ENCODE data around the gene SLC4A9. TPM values are rescaled to one million over a fixed set of nuclear protein-coding genes. Genes with fewer than 3 reads are reported as not detected.

The SLC4A9 gene
- total RNA-seq, 2 experiments from 2014 or later = not detected

- Mint-ChIP-seq H3K36me3 (no peaks in the 10 kb centered on the region), H3K27me3 (peaks cover 7% of the 10 kb centered on the region), H3K27ac (no peak overlapping the region), H3K9me3 (no peaks in the 10 kb centered on the region), H3K4me3 (peak overlapping the region; percentile 72), H3K4me1 (peaks cover 5% of the 10 kb centered on the region)
- peak; percentile 85 for DNase-seq
Observed at GRCh38 chr5:140362875-140363630, 3.1 kb downstream of the SLC4A9 start.

DNA sequence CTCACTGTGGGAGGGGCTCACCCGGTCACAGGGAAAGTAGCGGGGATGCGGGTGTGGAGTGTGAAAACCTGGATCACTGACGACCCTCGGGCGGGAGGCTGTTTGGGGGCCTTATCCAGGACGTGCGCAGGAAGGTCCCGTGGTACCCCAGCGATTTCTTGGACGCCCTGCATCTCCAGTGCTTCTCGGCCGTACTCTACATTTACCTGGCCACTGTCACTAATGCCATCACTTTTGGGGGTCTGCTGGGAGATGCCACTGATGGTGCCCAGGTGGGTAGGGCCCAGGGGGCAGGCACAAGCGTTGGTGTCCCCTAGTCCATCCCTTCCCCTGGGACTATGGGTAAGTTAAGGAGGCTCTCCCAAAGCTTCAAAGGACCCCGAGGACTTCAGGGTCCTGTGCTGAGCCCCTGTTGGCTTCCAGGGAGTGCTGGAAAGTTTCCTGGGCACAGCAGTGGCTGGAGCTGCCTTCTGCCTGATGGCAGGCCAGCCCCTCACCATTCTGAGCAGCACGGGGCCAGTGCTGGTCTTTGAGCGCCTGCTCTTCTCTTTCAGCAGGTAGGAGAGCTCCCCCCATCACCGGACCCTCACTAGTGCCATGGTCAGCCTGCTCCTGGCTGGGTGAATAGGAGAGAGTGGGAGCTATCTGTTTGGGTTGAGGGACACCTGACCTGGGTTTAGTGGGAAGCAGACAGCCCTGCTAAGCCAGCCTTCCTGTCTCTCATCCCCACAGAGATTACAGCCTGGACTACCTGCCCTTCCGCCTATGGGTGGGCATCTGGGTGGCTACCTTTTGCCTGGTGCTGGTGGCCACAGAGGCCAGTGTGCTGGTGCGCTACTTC lies 3.9 kb downstream of the SLC4A9 start:
- Mint-ChIP-seq H3K27ac (no peak overlapping the region), H3K4me3 (peak overlapping the region; percentile 72), H3K4me1 (peaks cover 5% of the 10 kb centered on the region), H3K27me3 (peaks cover 2% of the 10 kb centered on the region), H3K36me3 (no peaks in the 10 kb centered on the region), H3K9me3 (no peaks in the 10 kb centered on the region)
- DNase-seq = no peak

GRCh38 chr5:140364472-140364765 lies 4.4 kb downstream of the SLC4A9 start:
- Mint-ChIP-seq H3K4me3 (no peak overlapping the region), H3K27ac (no peak overlapping the region), H3K9me3 (no peaks in the 10 kb centered on the region), H3K27me3 (no peaks in the 10 kb centered on the region), H3K4me1 (peaks cover 5% of the 10 kb centered on the region), H3K36me3 (no peaks in the 10 kb centered on the region)
- DNase-seq = no peak

DNA sequence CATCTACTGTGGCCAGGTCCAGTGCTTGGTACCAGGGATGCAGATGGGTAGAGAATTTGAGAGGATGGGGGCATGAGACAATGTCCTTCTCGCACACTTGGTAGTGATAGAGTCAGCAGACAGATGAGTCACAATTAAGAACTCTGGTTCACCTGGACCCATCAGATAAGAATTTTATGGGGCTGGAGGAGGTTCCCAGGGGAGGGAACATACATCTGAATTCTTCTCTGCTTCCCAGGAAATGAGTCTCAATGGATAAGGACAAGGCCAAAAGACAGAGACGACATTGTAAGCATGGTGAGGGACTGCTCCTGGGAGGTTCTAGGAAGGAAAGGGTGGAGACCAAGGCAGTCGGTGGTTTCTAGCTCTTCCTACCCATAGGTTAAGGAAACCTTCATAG lies 5.3 kb downstream of the SLC4A9 start:
- Mint-ChIP-seq H3K27ac (no peak overlapping the region), H3K4me1 (peaks cover 5% of the 10 kb centered on the region), H3K36me3 (no peaks in the 10 kb centered on the region), H3K9me3 (no peaks in the 10 kb centered on the region), H3K4me3 (no peak overlapping the region), H3K27me3 (no peaks in the 10 kb centered on the region)
- DNase-seq = no peak

DNA sequence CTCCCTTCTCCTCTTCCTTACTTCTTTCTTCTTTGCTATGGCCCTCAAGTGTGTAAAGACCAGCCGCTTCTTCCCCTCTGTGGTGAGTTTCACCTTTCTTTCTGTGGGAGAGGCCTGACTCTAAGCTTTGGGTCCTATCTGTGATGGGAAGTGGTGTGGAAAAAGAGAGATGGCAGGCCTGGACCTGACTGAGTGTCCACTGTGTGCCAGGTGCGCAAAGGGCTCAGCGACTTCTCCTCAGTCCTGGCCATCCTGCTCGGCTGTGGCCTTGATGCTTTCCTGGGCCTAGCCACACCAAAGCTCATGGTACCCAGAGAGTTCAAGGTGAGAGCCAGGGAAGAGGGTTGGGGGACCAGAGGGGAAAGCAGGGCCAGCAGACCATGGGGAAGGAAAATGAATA lies 5.9 kb downstream of the SLC4A9 start:
- no peak for DNase-seq
- no peaks in the 10 kb centered on the region for H3K9me3 Mint-ChIP-seq
- no peak overlapping the region for H3K27ac Mint-ChIP-seq
- no peaks in the 10 kb centered on the region for H3K27me3 Mint-ChIP-seq
- no peak overlapping the region for H3K4me3 Mint-ChIP-seq
- H3K36me3 Mint-ChIP-seq = no peaks in the 10 kb centered on the region
- peaks cover 5% of the 10 kb centered on the region for H3K4me1 Mint-ChIP-seq

- Mint-ChIP-seq H3K9me3 (no peaks in the 10 kb centered on the region), H3K36me3 (no peaks in the 10 kb centered on the region), H3K27ac (no peak overlapping the region), H3K4me3 (no peak overlapping the region), H3K27me3 (no peaks in the 10 kb centered on the region), H3K4me1 (peaks cover 5% of the 10 kb centered on the region)
- no peak for DNase-seq
Observed at GRCh38 chr5:140366589-140367255, 6.7 kb downstream of the SLC4A9 start.

DNA sequence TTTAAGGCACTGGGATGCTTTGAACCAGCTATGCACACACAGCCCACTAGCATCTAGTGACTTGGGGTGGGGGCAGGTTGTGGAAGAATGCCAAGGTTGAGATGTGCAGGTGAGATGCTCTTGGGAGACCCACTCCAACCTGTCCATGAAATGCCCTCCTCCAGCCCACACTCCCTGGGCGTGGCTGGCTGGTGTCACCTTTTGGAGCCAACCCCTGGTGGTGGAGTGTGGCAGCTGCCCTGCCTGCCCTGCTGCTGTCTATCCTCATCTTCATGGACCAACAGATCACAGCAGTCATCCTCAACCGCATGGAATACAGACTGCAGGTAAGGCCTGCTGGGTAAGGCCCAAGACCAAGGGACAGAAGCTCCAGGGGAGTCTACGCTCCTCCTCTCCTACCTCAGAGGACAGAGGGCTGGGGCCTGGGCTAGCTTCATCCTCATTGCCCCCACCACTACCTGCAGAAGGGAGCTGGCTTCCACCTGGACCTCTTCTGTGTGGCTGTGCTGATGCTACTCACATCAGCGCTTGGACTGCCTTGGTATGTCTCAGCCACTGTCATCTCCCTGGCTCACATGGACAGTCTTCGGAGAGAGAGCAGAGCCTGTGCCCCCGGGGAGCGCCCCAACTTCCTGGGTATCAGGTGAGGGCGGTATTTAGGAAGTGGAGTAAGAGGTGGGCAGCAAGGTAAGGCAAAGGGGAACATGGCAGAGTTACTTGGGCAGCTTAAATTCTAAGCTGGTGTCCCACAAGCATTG lies 7.4 kb downstream of the SLC4A9 start:
- Mint-ChIP-seq H3K27me3 (no peaks in the 10 kb centered on the region), H3K36me3 (no peaks in the 10 kb centered on the region), H3K9me3 (no peaks in the 10 kb centered on the region), H3K27ac (no peak overlapping the region), H3K4me3 (no peak overlapping the region), H3K4me1 (peaks cover 5% of the 10 kb centered on the region)
- DNase-seq = no peak

DNA sequence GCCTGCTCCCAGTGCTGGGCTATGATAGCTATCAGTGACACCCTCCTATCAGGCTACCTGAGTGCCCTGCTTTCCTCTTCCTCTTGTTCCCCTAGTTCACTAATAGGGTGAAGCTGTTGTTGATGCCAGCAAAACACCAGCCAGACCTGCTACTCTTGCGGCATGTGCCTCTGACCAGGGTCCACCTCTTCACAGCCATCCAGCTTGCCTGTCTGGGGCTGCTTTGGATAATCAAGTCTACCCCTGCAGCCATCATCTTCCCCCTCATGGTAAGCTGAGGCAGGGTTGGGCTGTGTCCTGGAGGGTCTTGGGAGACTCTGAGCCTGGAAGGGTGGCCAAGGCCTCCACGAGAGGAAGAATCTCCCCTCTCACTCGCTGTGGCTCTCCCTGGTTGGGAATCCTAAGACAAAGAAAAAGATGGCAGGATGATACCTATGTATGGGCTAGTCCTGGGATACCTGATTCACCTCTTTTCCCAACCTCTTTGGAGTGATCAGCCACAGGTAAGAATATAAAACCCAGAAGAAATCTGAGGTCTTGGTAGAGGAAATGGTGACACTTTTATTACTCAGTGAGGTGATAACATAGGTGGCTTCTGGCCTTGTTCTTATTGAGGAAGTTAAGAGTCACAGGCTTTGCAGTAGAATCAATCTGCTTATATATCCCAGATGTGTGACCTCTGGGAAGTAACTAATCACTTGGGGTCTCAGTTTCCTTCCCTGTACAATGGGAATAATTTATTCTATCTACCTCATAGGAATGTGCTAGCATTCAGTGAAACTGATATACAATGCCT lies 11.6 kb downstream of the SLC4A9 start:
- H3K27me3 Mint-ChIP-seq = no peaks in the 10 kb centered on the region
- H3K36me3 Mint-ChIP-seq = no peaks in the 10 kb centered on the region
- no peak overlapping the region for H3K4me3 Mint-ChIP-seq
- no peak overlapping the region for H3K27ac Mint-ChIP-seq
- H3K4me1 Mint-ChIP-seq = peaks cover 5% of the 10 kb centered on the region
- no peaks in the 10 kb centered on the region for H3K9me3 Mint-ChIP-seq
- no peak for DNase-seq

DNA sequence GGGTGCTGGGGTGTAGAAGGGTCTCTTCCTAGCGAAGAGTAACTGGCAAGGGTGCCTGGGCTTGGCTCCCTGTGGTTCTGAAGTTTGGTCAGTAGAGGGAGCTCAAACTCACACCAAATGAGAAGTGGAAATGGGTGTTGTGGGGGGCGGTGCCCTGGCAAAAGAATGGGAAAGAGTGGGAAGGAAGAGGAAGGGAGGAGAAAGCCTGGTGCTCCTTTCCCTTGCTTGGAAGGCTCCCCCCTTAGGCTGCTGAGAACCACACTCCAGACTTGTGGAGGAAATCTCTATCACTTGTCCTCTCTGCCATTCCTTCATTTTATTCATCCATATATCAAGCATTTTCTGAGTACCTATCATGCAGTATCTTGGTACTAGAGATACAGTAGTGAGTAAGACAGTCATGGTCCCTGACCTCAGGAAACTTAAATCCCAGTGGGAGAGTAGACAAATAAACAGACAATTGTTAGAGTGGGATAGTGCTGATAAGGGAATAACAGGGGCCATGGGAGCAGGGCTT lies 13.0 kb downstream of the SLC4A9 start:
- H3K27ac Mint-ChIP-seq = no peak overlapping the region
- DNase-seq = peak; percentile 27
- H3K36me3 Mint-ChIP-seq = no peaks in the 10 kb centered on the region
- H3K4me3 Mint-ChIP-seq = no peak overlapping the region
- peaks cover 5% of the 10 kb centered on the region for H3K4me1 Mint-ChIP-seq
- no peaks in the 10 kb centered on the region for H3K27me3 Mint-ChIP-seq
- no peaks in the 10 kb centered on the region for H3K9me3 Mint-ChIP-seq

- no peak overlapping the region for H3K4me3 Mint-ChIP-seq
- H3K27ac Mint-ChIP-seq = no peak overlapping the region
- DNase-seq = no peak
- no peaks in the 10 kb centered on the region for H3K27me3 Mint-ChIP-seq
- no peaks in the 10 kb centered on the region for H3K36me3 Mint-ChIP-seq
- H3K9me3 Mint-ChIP-seq = no peaks in the 10 kb centered on the region
- H3K4me1 Mint-ChIP-seq = peaks cover 7% of the 10 kb centered on the region
Observed at GRCh38 chr5:140381351-140381750, 21.4 kb downstream of the SLC4A9 start.

DNA sequence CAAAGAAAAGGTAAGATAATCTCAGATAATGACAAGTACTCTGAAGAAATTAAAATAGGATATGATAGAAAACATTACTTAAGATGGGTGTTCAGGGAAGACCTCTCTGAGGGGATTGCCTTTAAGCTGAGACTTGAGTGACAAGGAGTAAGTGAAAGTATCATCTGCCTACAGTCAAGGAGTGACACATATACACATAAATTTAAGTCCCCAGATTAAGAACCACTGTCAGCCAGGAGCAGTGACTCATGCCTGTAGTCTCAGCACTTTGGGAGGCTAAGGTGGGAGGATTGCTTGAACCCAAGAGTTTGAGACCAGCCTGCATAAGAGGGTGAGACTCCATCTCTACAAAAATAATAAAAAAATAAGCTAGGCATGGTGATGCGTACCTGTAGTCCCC lies 22.0 kb downstream of the SLC4A9 start:
- Mint-ChIP-seq H3K27ac (no peak overlapping the region), H3K36me3 (no peaks in the 10 kb centered on the region), H3K9me3 (no peaks in the 10 kb centered on the region), H3K4me3 (no peak overlapping the region), H3K27me3 (no peaks in the 10 kb centered on the region), H3K4me1 (peaks cover 7% of the 10 kb centered on the region)
- no peak for DNase-seq

GRCh38 chr5:140382866-140383265 lies 22.9 kb downstream of the SLC4A9 start:
- Mint-ChIP-seq H3K9me3 (no peaks in the 10 kb centered on the region), H3K27ac (no peak overlapping the region), H3K36me3 (no peaks in the 10 kb centered on the region), H3K4me1 (peaks cover 7% of the 10 kb centered on the region), H3K27me3 (no peaks in the 10 kb centered on the region), H3K4me3 (no peak overlapping the region)
- DNase-seq = no peak

DNA sequence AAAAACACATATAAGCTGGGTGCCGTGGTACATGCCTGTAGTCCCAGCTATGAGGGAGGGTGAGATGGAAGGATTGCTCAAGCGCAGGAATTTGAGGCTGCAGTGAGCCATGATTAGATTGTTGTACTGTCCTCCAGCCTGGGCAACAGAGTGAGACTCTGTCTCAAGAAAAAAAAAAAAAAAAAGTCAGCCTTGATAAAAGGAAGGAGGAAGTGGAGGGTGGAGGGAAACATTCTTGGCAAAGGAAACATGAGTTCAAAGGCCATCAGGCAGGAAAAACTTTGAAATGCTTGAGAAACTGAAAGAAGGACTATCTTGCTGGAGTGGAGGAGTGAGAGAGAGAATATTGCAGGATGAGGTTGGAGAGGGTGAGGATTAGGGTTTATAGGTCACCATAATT lies 23.3 kb downstream of the SLC4A9 start:
- no peak for DNase-seq
- peaks cover 7% of the 10 kb centered on the region for H3K4me1 Mint-ChIP-seq
- no peak overlapping the region for H3K4me3 Mint-ChIP-seq

DNA sequence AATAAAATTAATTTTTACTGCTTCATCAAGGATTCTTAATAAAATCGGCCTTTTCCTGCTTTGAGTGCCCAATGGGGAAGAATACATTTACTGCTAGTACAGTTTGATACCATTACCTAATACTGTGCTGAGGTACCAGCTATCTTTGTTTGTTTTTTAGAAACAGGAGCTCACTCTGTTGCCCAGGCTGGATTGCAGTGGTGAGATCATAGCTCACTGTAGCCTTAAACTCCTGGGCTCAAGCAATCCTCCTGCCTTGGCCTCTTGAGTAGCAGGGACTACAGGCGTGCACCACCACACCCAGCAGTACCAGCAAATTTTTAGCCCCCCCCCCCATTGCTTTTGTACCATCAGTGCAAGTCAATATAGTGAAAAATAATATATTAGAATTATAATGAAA lies 28.1 kb downstream of the SLC4A9 start:
- Mint-ChIP-seq H3K27me3 (no peaks in the 10 kb centered on the region), H3K4me3 (no peak overlapping the region), H3K36me3 (no peaks in the 10 kb centered on the region), H3K27ac (no peak overlapping the region), H3K4me1 (peaks cover 4% of the 10 kb centered on the region), H3K9me3 (no peaks in the 10 kb centered on the region)
- DNase-seq = no peak

More for the DNA sequence above, 23.3 kb downstream of the SLC4A9 start:
- Mint-ChIP-seq H3K36me3 (no peaks in the 10 kb centered on the region), H3K27ac (no peak overlapping the region), H3K9me3 (no peaks in the 10 kb centered on the region), H3K27me3 (no peaks in the 10 kb centered on the region)
